ENCODE data around the gene PTGDS.
"Not testable (repeated sequence)": the region's sequence is repeated elsewhere in the genome, so short reads cannot be mapped to it uniquely, and the experiment has no call there.

PTGDS gene

GRCh38 chr9:137001857-137002645 lies 24.7 kb downstream of the PTGDS start:
- TF ChIP-seq CTCF (IDR thresholded peaks at IDR 0.05; ENCODE audit: low read depth, low read length) (no peak), EZH2phosphoT487 (IDR thresholded peaks at IDR 0.05; ENCODE audit: low read depth) (no peak)
- peaks cover 32% of the 10 kb centered on the region for H3K27me3 ChIP-seq (ENCODE audit: low read depth, low read length)
- no peaks in the 10 kb centered on the region; the same call in 1 of the 2 replicates for H4K20me1 ChIP-seq (ENCODE audit: insufficient read depth, low read length)
- no peak overlapping the region for H3K4me3 ChIP-seq (ENCODE audit: low read length)
- no peak overlapping the region for H3K27ac ChIP-seq (ENCODE audit: low read length)
- no peaks in the 10 kb centered on the region for H3K79me2 ChIP-seq (ENCODE audit: low read length)
- H3K4me1 ChIP-seq (ENCODE audit: low read length) = peaks cover 39% of the 10 kb centered on the region
- H3K4me2 ChIP-seq (ENCODE audit: low read length) = no peak overlapping the region
- no peak overlapping the region for H3K9ac ChIP-seq (ENCODE audit: low read length)
- H3K9me3 ChIP-seq (ENCODE audit: insufficient read depth, low read length) = no peaks in the 10 kb centered on the region
- H3K36me3 ChIP-seq (replicated peaks; ENCODE audit: low read depth, low read length) = no peaks in the 10 kb centered on the region
- no peak overlapping the region for H2AFZ ChIP-seq (ENCODE audit: low read depth, low read length)

- no peak for TF ChIP-seq CTCF (IDR thresholded peaks at IDR 0.05; ENCODE audit: low read depth, low read length)
- no peak for TF ChIP-seq EZH2phosphoT487 (IDR thresholded peaks at IDR 0.05; ENCODE audit: low read depth)
- Histone ChIP-seq H3K27me3 (ENCODE audit: low read depth, low read length) (peaks cover 26% of the 10 kb centered on the region), H2AFZ (ENCODE audit: low read depth, low read length) (no peak overlapping the region), H3K79me2 (ENCODE audit: low read length) (no peaks in the 10 kb centered on the region), H3K36me3 (replicated peaks; ENCODE audit: low read depth, low read length) (no peaks in the 10 kb centered on the region), H3K4me1 (ENCODE audit: low read length) (peaks cover 37% of the 10 kb centered on the region), H3K9ac (ENCODE audit: low read length) (no peak overlapping the region), H3K4me2 (ENCODE audit: low read length) (no peak overlapping the region), H3K9me3 (ENCODE audit: insufficient read depth, low read length) (no peaks in the 10 kb centered on the region), H3K27ac (ENCODE audit: low read length) (no peak overlapping the region), H3K4me3 (ENCODE audit: low read length) (no peak overlapping the region), H4K20me1 (ENCODE audit: insufficient read depth, low read length) (no peaks in the 10 kb centered on the region; the same call in 1 of the 2 replicates)
Observed at GRCh38 chr9:137002646-137003041, 25.3 kb downstream of the PTGDS start.

DNA sequence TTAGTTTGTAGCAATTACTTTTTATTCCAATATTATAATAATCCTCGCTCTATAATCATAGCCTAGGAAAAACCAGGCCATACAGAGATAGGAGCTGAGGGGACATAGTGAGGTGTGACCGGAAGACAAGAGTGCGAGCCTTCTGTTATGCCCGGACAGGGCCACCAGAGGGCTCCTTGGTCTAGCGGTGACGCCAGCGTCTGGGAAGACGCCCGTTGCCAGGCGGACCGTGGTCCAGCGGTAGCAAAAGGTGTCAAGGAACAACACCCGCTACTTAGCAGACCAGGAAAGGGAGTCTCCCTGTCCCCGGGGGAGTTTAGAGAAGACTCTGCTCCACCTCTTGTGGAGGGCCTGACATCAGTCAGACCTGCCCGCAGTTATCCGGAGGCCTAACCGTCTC lies 27.0 kb downstream of the PTGDS start:
- TF ChIP-seq CTCF (IDR thresholded peaks at IDR 0.05; ENCODE audit: low read depth, low read length) = peak; percentile 19; the same call in 1 of the 2 replicates
- H3K27me3 ChIP-seq (ENCODE audit: low read depth, low read length) = peaks cover 10% of the 10 kb centered on the region

GRCh38 chr9:137006116-137007003 lies 29.1 kb downstream of the PTGDS start:
- no peak overlapping the region for H3K27ac ChIP-seq (ENCODE audit: low read length)
- no peak overlapping the region for H3K4me3 ChIP-seq (ENCODE audit: low read length)
- no peaks in the 10 kb centered on the region for H3K36me3 ChIP-seq (replicated peaks; ENCODE audit: low read depth, low read length)
- H2AFZ ChIP-seq (ENCODE audit: low read depth, low read length) = no peak overlapping the region
- TF ChIP-seq CTCF (IDR thresholded peaks at IDR 0.05; ENCODE audit: low read depth, low read length) = no peak
- no peak for TF ChIP-seq EZH2phosphoT487 (IDR thresholded peaks at IDR 0.05; ENCODE audit: low read depth)
- H4K20me1 ChIP-seq (ENCODE audit: insufficient read depth, low read length) = no peaks in the 10 kb centered on the region
- H3K4me1 ChIP-seq (ENCODE audit: low read length) = peaks cover under 1% of the 10 kb centered on the region; the same call in 1 of the 2 replicates
- H3K79me2 ChIP-seq (ENCODE audit: low read length) = no peaks in the 10 kb centered on the region
- H3K9ac ChIP-seq (ENCODE audit: low read length) = no peak overlapping the region
- H3K27me3 ChIP-seq (ENCODE audit: low read depth, low read length) = peaks cover 7% of the 10 kb centered on the region
- H3K4me2 ChIP-seq (ENCODE audit: low read length) = no peak overlapping the region
- H3K9me3 ChIP-seq (ENCODE audit: insufficient read depth, low read length) = no peaks in the 10 kb centered on the region

More for the DNA sequence above, 27.0 kb downstream of the PTGDS start:
- H3K36me3 ChIP-seq (replicated peaks; ENCODE audit: low read depth, low read length); H3K9me3 ChIP-seq (ENCODE audit: insufficient read depth, low read length); H3K9ac ChIP-seq (ENCODE audit: low read length); H3K79me2 ChIP-seq (ENCODE audit: low read length); H3K27ac ChIP-seq (ENCODE audit: low read length); H4K20me1 ChIP-seq (ENCODE audit: insufficient read depth, low read length); H2AFZ ChIP-seq (ENCODE audit: low read depth, low read length); H3K4me3 ChIP-seq (ENCODE audit: low read length); H3K4me2 ChIP-seq (ENCODE audit: low read length): not testable (repeated sequence)
- H3K4me1 ChIP-seq (ENCODE audit: low read length) = peaks cover 21% of the 10 kb centered on the region

All from OCI-LY3 (cell line).